Central memory CD8-positive, alpha-beta T cell (primary cell): ENCODE measurements around the gene PSG6.
"Not testable (repeated sequence)": the region's sequence is repeated elsewhere in the genome, so short reads cannot be mapped to it uniquely, and the experiment has no call there.

Experiments
- ATAC-seq: fragments of 150-1000 bp; cut with Tn5 transposase; replicated peaks from 2 replicates; pipeline ENCODE4 v1.10.0; 2022; ENCODE audit warnings: mild to moderate bottlenecking, moderate FRiP score, moderate number of reproducible peaks; ENCODE audit not compliant: poor library complexity, severe bottlenecking; ENCODE audit errors: extremely low read depth
- DNase-seq, 2 donors: peaks; one replicate each; pipeline ENCODE4 v3.0.0; 2021; ENCODE audit warnings: low spot score in 2 of 2
- H3K27ac Mint-ChIP-seq: one replicate; pipeline ENCODE4 v1.8.0; 2022; ENCODE audit warnings: low read depth, mild to moderate bottlenecking, moderate library complexity, mixed read lengths
- H3K27me3 Mint-ChIP-seq: one replicate; pipeline ENCODE4 v1.8.0; 2022; ENCODE audit warnings: mixed read lengths
- H3K36me3 Mint-ChIP-seq: one replicate; pipeline ENCODE4 v1.8.0; 2022; ENCODE audit warnings: mild to moderate bottlenecking, moderate library complexity, mixed read lengths; ENCODE audit not compliant: insufficient read depth
- H3K4me1 Mint-ChIP-seq: one replicate; pipeline ENCODE4 v1.8.0; 2022; ENCODE audit warnings: mixed read lengths
- H3K4me3 Mint-ChIP-seq: one replicate; pipeline ENCODE4 v1.8.0; 2022; ENCODE audit warnings: mild to moderate bottlenecking, moderate library complexity, mixed read lengths
- H3K9me3 Mint-ChIP-seq: one replicate; pipeline ENCODE4 v1.8.0; 2022; ENCODE audit warnings: mixed read lengths

The PSG6 gene

GRCh38 chr19:42874136-42874535 lies 43.6 kb downstream of the PSG6 start:
- H3K36me3 Mint-ChIP-seq, H3K4me3 Mint-ChIP-seq, H3K9me3 Mint-ChIP-seq, DNase-seq, H3K27ac Mint-ChIP-seq, ATAC-seq, H3K4me1 Mint-ChIP-seq: not testable (repeated sequence)
- peaks cover 52% of the 10 kb centered on the region for H3K27me3 Mint-ChIP-seq

GRCh38 chr19:42872608-42873007 lies 45.1 kb downstream of the PSG6 start:
- Mint-ChIP-seq H3K27me3 (peaks cover 57% of the 10 kb centered on the region), H3K36me3 (no peaks in the 10 kb centered on the region), H3K4me1 (no peaks in the 10 kb centered on the region), H3K9me3 (no peaks in the 10 kb centered on the region), H3K4me3 (no peak overlapping the region), H3K27ac (no peak overlapping the region)
- DNase-seq (no peak), ATAC-seq (no peak)

DNA sequence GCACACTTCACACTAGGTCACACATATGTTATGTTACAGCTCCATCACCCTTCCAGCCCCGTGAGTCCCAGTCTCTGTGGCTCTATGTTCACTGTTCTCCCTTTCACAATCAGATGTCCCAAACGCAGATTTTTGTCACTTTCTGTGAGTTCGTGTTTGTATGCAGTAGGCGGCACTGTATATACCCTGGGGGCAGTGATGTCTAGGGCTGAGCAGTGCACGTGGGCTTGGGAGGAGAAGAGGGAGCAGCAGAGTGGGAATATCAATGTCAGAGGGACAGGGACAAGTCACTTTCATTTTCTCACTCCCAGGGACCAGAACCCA lies 60.2 kb downstream of the PSG6 start:
- Mint-ChIP-seq H3K9me3 (no peaks in the 10 kb centered on the region), H3K27me3 (peaks cover 45% of the 10 kb centered on the region), H3K36me3 (no peaks in the 10 kb centered on the region), H3K4me3 (no peak overlapping the region), H3K4me1 (no peaks in the 10 kb centered on the region), H3K27ac (no peak overlapping the region)
- ATAC-seq = no peak
- no peak for DNase-seq

DNA sequence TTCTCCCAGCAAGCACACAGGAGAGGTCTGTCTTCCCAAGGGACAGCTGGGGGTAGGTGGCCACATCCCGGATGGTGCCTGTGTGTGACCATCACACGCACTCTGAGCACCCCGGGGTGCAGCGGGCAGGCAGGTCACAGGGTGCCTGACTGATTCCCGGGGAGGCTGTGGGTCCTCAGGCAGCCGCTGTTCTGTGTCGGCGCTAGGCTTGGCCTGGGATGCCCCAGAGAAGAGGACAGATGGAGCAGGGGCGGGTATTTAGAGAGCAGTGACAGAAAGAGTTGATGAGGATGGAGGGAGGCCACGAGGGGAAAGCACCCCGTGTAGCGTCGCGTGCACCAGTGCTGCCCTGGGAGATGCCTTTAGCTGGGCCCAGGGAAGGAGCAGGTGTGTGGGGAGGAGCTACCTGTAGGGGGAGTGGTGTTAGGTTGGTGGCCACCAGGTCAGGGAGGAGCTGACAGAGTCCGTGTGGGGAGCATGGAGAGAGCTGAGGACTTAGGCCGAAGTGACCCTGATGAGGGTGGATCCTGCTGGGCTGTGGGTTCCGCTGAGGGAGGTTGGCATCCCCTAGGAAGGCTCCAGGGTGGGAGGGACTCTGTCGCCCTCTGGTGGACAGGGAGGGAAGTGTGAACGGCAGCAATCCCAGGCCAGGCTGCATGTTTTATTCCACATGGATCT lies 60.7 kb downstream of the PSG6 start:
- ATAC-seq, H3K4me1 Mint-ChIP-seq, H3K27ac Mint-ChIP-seq, H3K4me3 Mint-ChIP-seq, H3K9me3 Mint-ChIP-seq, H3K36me3 Mint-ChIP-seq, DNase-seq: not testable (repeated sequence)
- peaks cover 45% of the 10 kb centered on the region for H3K27me3 Mint-ChIP-seq

DNA sequence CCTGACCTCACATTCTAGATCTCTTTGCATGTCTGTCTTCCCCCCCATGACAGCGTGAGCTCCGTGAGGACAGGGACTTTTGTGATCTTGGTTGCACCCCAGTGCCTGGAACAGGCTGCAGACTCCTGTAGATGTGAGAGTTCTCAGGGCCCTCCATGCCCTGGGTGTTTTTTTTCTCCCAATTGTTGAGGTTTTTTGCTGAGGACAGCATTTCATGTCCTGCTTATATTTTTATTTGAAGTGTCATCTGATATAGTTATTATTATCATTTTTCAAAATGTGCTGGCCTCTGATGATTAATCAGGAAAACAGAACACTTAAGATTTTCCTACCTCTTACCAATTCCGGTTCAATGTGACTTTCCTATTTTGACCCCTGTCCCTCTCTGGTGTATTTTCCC lies 62.9 kb downstream of the PSG6 start:
- H3K27me3 Mint-ChIP-seq = peaks cover 26% of the 10 kb centered on the region
- H3K4me1 Mint-ChIP-seq, H3K9me3 Mint-ChIP-seq, H3K27ac Mint-ChIP-seq, H3K36me3 Mint-ChIP-seq, H3K4me3 Mint-ChIP-seq, ATAC-seq, DNase-seq: not testable (repeated sequence)

- H3K4me3 Mint-ChIP-seq, H3K9me3 Mint-ChIP-seq, H3K27ac Mint-ChIP-seq, H3K4me1 Mint-ChIP-seq, H3K36me3 Mint-ChIP-seq, ATAC-seq, DNase-seq: not testable (repeated sequence)
- peaks cover 26% of the 10 kb centered on the region for H3K27me3 Mint-ChIP-seq
Observed at GRCh38 chr19:42853231-42853630, 64.5 kb downstream of the PSG6 start.

- not testable (repeated sequence) for H3K4me1 Mint-ChIP-seq, ATAC-seq, H3K27ac Mint-ChIP-seq, H3K4me3 Mint-ChIP-seq, DNase-seq, H3K9me3 Mint-ChIP-seq, H3K36me3 Mint-ChIP-seq
- peaks cover 27% of the 10 kb centered on the region for H3K27me3 Mint-ChIP-seq
Observed at GRCh38 chr19:42852821-42853220, 64.9 kb downstream of the PSG6 start.
